KMS-11 (cell line): ENCODE data around the gene TRIP13.

Source experiments
- H2AFZ ChIP-seq: fragments of 200-600 bp; sonication (generic); 2 replicates; pipeline ENCODE4 v1.6.1; 2016; ENCODE audit warnings: antibody characterized with exemption, mixed run types, low read depth
- H3K27ac ChIP-seq: fragments of 200-600 bp; sonication (generic); 2 replicates; pipeline ENCODE4 v1.6.1; 2016; ENCODE audit warnings: mild to moderate bottlenecking, mixed run types
- H3K27me3 ChIP-seq: fragments of 200-600 bp; sonication (generic); 2 replicates; pipeline ENCODE4 v1.6.1; 2017; ENCODE audit warnings: mild to moderate bottlenecking, low read depth, mixed run types, moderate library complexity; ENCODE audit not compliant: insufficient read depth
- H3K36me3 ChIP-seq: fragments of 200-600 bp; sonication (generic); 2 replicates; pipeline ENCODE4 v1.6.1; 2017; ENCODE audit warnings: mild to moderate bottlenecking, mixed run types; ENCODE audit not compliant: insufficient read depth
- H3K4me1 ChIP-seq: fragments of 200-600 bp; sonication (generic); 2 replicates; pipeline ENCODE4 v1.6.1; 2016; ENCODE audit warnings: mild to moderate bottlenecking, low read depth, mixed run types; ENCODE audit not compliant: poor library complexity, severe bottlenecking
- H3K4me2 ChIP-seq: fragments of 200-600 bp; sonication (generic); 2 replicates; pipeline ENCODE4 v1.7.0; 2016; ENCODE audit warnings: mild to moderate bottlenecking, mixed run types
- H3K4me3 ChIP-seq: fragments of 200-600 bp; sonication (generic); IDR thresholded peaks from 2 replicates; pipeline ENCODE4 v1.6.1; 2017; ENCODE audit warnings: low read depth, low read length, mixed read lengths; ENCODE audit not compliant: insufficient read depth
- H3K79me2 ChIP-seq: fragments of 200-600 bp; sonication (generic); 2 replicates; pipeline ENCODE4 v1.6.1; 2016; ENCODE audit warnings: low read depth, mixed run types; ENCODE audit not compliant: insufficient read depth
- H3K9ac ChIP-seq: fragments of 200-600 bp; sonication (generic); 2 replicates; pipeline ENCODE4 v1.6.1; 2016; ENCODE audit warnings: mild to moderate bottlenecking, mixed run types
- H4K20me1 ChIP-seq: fragments of 200-600 bp; sonication (generic); 2 replicates; pipeline ENCODE4 v1.6.1; 2016; ENCODE audit warnings: mild to moderate bottlenecking, mixed run types; ENCODE audit not compliant: insufficient read depth
- TF ChIP-seq, protein P1 (sequence below): fragments of 200-600 bp; sonication (generic); conservative IDR thresholded peaks from 2 replicates; pipeline ENCODE4 v1.6.1; 2017; ENCODE audit warnings: low read depth, mild to moderate bottlenecking, antibody characterized with exemption, low read length, moderate library complexity, mixed read lengths

Gene TRIP13

DNA sequence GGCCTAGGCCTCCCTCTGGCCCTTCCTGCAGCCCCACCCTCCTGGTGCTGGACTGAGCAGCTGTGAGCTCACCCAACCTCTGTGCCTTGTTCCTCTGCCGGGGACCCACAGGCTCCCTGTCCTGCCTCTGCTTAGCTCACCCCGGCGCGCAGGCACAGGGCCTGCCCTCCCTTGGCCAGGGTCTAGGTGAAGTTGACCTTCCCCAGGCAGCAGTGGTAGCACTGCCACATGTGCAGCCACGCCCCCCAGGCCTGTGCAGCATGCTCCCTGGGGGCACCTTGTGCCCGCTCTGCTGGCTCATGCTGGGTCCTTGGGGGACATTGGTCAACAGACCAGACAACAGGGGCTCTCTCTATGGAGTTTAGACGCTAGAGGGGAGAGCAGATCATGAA lies 18.1 kb downstream of the TRIP13 start:
- Histone ChIP-seq H3K4me1 (no peaks in the 10 kb centered on the region), H2AFZ (no peak overlapping the region), H4K20me1 (no peaks in the 10 kb centered on the region), H3K27me3 (no peaks in the 10 kb centered on the region), H3K27ac (no peak overlapping the region), H3K9ac (no peak overlapping the region), H3K4me3 (no peak overlapping the region), H3K79me2 (no peaks in the 10 kb centered on the region), H3K4me2 (no peak overlapping the region), H3K36me3 (peaks cover 4% of the 10 kb centered on the region)
- TF ChIP-seq, protein P1, sequence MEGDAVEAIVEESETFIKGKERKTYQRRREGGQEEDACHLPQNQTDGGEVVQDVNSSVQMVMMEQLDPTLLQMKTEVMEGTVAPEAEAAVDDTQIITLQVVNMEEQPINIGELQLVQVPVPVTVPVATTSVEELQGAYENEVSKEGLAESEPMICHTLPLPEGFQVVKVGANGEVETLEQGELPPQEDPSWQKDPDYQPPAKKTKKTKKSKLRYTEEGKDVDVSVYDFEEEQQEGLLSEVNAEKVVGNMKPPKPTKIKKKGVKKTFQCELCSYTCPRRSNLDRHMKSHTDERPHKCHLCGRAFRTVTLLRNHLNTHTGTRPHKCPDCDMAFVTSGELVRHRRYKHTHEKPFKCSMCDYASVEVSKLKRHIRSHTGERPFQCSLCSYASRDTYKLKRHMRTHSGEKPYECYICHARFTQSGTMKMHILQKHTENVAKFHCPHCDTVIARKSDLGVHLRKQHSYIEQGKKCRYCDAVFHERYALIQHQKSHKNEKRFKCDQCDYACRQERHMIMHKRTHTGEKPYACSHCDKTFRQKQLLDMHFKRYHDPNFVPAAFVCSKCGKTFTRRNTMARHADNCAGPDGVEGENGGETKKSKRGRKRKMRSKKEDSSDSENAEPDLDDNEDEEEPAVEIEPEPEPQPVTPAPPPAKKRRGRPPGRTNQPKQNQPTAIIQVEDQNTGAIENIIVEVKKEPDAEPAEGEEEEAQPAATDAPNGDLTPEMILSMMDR: no peak

- H4K20me1 ChIP-seq: no peaks in the 10 kb centered on the region
- H3K36me3 ChIP-seq: peaks cover 4% of the 10 kb centered on the region
- H3K27me3 ChIP-seq: no peaks in the 10 kb centered on the region
- no peak overlapping the region for H3K4me3 ChIP-seq
- H3K4me1 ChIP-seq: no peaks in the 10 kb centered on the region
- H3K4me2 ChIP-seq: no peak overlapping the region
- H3K27ac ChIP-seq: no peak overlapping the region
- H3K9ac ChIP-seq: no peak overlapping the region
- H3K79me2 ChIP-seq: no peaks in the 10 kb centered on the region
- TF ChIP-seq, protein P1: no peak
- H2AFZ ChIP-seq: no peak overlapping the region
Measured at GRCh38 chr5:911601-912000, 18.9 kb downstream of the TRIP13 start.

DNA sequence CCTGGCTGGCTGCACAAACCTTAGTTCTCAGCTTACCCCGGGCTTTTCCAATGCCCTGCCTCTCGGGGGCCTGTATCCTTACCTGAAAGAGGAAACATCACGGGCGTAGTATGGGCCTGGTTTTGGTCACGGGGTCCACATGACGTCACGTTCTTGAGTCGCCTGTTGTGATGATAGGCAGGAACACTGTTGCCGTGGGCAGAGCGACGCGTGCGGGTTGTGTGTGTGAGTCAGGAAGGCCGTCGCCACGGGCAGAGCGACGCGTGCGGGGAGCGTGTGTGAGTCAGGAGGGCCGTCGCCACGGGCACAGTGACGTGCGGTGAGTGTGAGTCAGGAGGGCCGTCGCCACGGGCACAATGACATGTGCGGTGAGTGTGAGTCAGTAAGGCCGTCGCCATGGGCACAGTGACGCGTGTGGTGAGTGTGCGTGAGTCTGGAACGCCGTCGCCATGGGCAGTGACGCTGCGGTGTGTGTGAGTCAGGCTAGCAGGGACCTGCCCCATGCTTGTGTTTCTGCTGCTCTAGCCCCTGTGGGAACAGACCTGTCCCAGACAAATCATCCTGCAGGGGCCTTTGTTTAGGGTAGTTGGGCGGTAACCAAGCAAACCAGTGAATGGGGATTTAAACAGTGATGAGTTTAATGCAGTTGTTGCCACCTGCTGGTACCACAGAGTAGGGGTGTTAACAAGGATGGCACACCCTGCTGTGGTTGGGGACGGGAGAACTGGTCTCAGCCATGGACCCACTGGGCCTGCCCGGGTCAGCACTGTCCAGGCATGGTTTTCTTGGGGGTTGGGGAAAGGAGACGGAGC lies 19.8 kb downstream of the TRIP13 start:
- Histone ChIP-seq H3K79me2 (no peaks in the 10 kb centered on the region), H3K4me2 (no peak overlapping the region), H4K20me1 (no peaks in the 10 kb centered on the region), H3K4me3 (no peak overlapping the region), H3K27me3 (no peaks in the 10 kb centered on the region), H3K27ac (no peak overlapping the region), H2AFZ (no peak overlapping the region), H3K4me1 (no peaks in the 10 kb centered on the region), H3K36me3 (peaks cover 4% of the 10 kb centered on the region), H3K9ac (no peak overlapping the region)
- TF ChIP-seq, protein P1: no peak; the same call in 1 of the 2 replicates

DNA sequence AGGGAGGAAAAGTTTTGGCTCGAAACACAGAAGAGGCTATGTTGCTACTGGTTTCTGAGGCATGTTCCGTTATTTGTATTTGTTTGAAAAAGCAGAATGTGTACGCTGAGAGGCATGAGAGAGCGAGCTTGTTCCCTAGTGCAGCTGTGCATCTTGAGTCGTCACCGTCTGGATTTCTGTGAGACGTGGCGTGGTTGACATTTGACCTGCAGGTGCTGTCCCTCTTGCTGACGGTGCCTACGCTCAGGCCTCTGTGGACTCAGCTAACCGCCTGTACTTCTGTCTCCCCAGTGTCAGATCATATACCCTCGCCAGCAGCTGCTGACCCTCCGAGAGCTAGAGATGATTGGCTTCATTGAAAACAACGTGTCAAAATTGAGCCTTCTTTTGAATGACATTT lies 21.5 kb downstream of the TRIP13 start:
- H3K27me3 ChIP-seq: no peaks in the 10 kb centered on the region
- no peaks in the 10 kb centered on the region for H3K4me1 ChIP-seq
- no peak overlapping the region for H3K4me3 ChIP-seq
- H3K27ac ChIP-seq: no peak overlapping the region
- no peaks in the 10 kb centered on the region for H3K79me2 ChIP-seq
- no peak overlapping the region for H2AFZ ChIP-seq
- no peaks in the 10 kb centered on the region; the same call in 1 of the 2 replicates for H3K36me3 ChIP-seq
- H3K9ac ChIP-seq: no peak overlapping the region
- H3K4me2 ChIP-seq: no peak overlapping the region
- H4K20me1 ChIP-seq: no peaks in the 10 kb centered on the region
- TF ChIP-seq, protein P1: no peak
